IPS-15b (cell line): ENCODE data around the gene TTLL10.

Source experiments
- H3K27me3 ChIP-seq: one replicate; pipeline ENCODE4 v1.6.1; 2013; ENCODE audit warnings: low read length; ENCODE audit not compliant: control insufficient read depth, insufficient read depth
- H3K36me3 ChIP-seq: one replicate; pipeline ENCODE4 v1.6.1; 2013; ENCODE audit warnings: low read length; ENCODE audit not compliant: control insufficient read depth, insufficient read depth
- H3K4me1 ChIP-seq: one replicate; pipeline ENCODE4 v1.6.1; 2013; ENCODE audit warnings: mild to moderate bottlenecking, low read length; ENCODE audit not compliant: control insufficient read depth, insufficient read depth
- H3K4me3 ChIP-seq: one replicate; pipeline ENCODE4 v1.5.1; 2013; ENCODE audit warnings: low read depth, low read length
- H3K9ac ChIP-seq: one replicate; pipeline ENCODE4 v1.6.1; 2013; ENCODE audit warnings: low read depth, mild to moderate bottlenecking, low read length
- H3K9me3 ChIP-seq: one replicate; pipeline ENCODE4 v1.6.1; 2013; ENCODE audit warnings: mild to moderate bottlenecking, low read length; ENCODE audit not compliant: control insufficient read depth, insufficient read depth

TTLL10 gene

GRCh38 chr1:1179983-1180861 lies 6.5 kb downstream of the TTLL10 start:
- Histone ChIP-seq H3K9ac (no peak overlapping the region), H3K4me3 (no peak overlapping the region), H3K9me3 (no peaks in the 10 kb centered on the region), H3K36me3 (no peaks in the 10 kb centered on the region), H3K4me1 (peaks cover 3% of the 10 kb centered on the region), H3K27me3 (no peaks in the 10 kb centered on the region)

GRCh38 chr1:1181129-1181937 lies 7.7 kb downstream of the TTLL10 start:
- no peaks in the 10 kb centered on the region for H3K9me3 ChIP-seq
- H3K36me3 ChIP-seq, result no peaks in the 10 kb centered on the region
- H3K27me3 ChIP-seq, result no peaks in the 10 kb centered on the region
- no peak overlapping the region for H3K4me3 ChIP-seq
- H3K9ac ChIP-seq, result no peak overlapping the region
- peaks cover 3% of the 10 kb centered on the region for H3K4me1 ChIP-seq

- Histone ChIP-seq H3K4me1 (no peaks in the 10 kb centered on the region), H3K4me3 (no peak overlapping the region), H3K9ac (no peak overlapping the region), H3K9me3 (no peaks in the 10 kb centered on the region), H3K27me3 (no peaks in the 10 kb centered on the region), H3K36me3 (no peaks in the 10 kb centered on the region)
These were observed 8.3 kb downstream of the TTLL10 start for GRCh38 chr1:1181938-1182410.

- H3K4me1 ChIP-seq, result no peaks in the 10 kb centered on the region
- no peaks in the 10 kb centered on the region for H3K36me3 ChIP-seq
- H3K27me3 ChIP-seq, result no peaks in the 10 kb centered on the region
- no peak overlapping the region for H3K9ac ChIP-seq
- H3K4me3 ChIP-seq, result no peak overlapping the region
- no peaks in the 10 kb centered on the region for H3K9me3 ChIP-seq
These were observed 9.0 kb downstream of the TTLL10 start for GRCh38 chr1:1182491-1183220.

GRCh38 chr1:1183221-1183747 lies 9.6 kb downstream of the TTLL10 start:
- Histone ChIP-seq H3K27me3 (no peaks in the 10 kb centered on the region), H3K9ac (no peak overlapping the region), H3K36me3 (no peaks in the 10 kb centered on the region), H3K4me3 (no peak overlapping the region), H3K9me3 (no peaks in the 10 kb centered on the region), H3K4me1 (no peaks in the 10 kb centered on the region)

GRCh38 chr1:1183833-1184775 lies 10.4 kb downstream of the TTLL10 start:
- H3K36me3 ChIP-seq, result no peaks in the 10 kb centered on the region
- H3K27me3 ChIP-seq, result no peaks in the 10 kb centered on the region
- H3K9me3 ChIP-seq, result no peaks in the 10 kb centered on the region
- no peak overlapping the region for H3K9ac ChIP-seq
- no peak overlapping the region for H3K4me3 ChIP-seq
- H3K4me1 ChIP-seq, result no peaks in the 10 kb centered on the region

- H3K4me1 ChIP-seq, result no peaks in the 10 kb centered on the region
- H3K36me3 ChIP-seq, result no peaks in the 10 kb centered on the region
- H3K27me3 ChIP-seq, result no peaks in the 10 kb centered on the region
- no peaks in the 10 kb centered on the region for H3K9me3 ChIP-seq
- H3K4me3 ChIP-seq, result no peak overlapping the region
- no peak overlapping the region for H3K9ac ChIP-seq
These were observed 11.6 kb downstream of the TTLL10 start for GRCh38 chr1:1185101-1185765.

GRCh38 chr1:1187938-1188337 lies 14.3 kb downstream of the TTLL10 start:
- Histone ChIP-seq H3K36me3 (no peaks in the 10 kb centered on the region), H3K9ac (no peak overlapping the region), H3K4me3 (no peak overlapping the region), H3K27me3 (no peaks in the 10 kb centered on the region), H3K4me1 (no peaks in the 10 kb centered on the region), H3K9me3 (peaks cover 5% of the 10 kb centered on the region)

- Histone ChIP-seq H3K9ac (no peak overlapping the region), H3K4me3 (no peak overlapping the region), H3K4me1 (no peaks in the 10 kb centered on the region), H3K27me3 (no peaks in the 10 kb centered on the region), H3K9me3 (peaks cover 5% of the 10 kb centered on the region), H3K36me3 (no peaks in the 10 kb centered on the region)
These were observed 15.4 kb downstream of the TTLL10 start for GRCh38 chr1:1189111-1189510.

- Histone ChIP-seq H3K4me1 (no peaks in the 10 kb centered on the region), H3K9ac (no peak overlapping the region), H3K4me3 (no peak overlapping the region), H3K27me3 (no peaks in the 10 kb centered on the region), H3K36me3 (no peaks in the 10 kb centered on the region), H3K9me3 (peaks cover 5% of the 10 kb centered on the region)
These were observed 18.1 kb downstream of the TTLL10 start for GRCh38 chr1:1191734-1192133.
